Gastroesophageal sphincter (tissue), 4 donors: Measurements from ENCODE around the gene NSUN2. TPM values are rescaled to one million over a fixed set of nuclear protein-coding genes. Genes with fewer than 3 reads are reported as not detected.
"Not testable (repeated sequence)": the region's sequence is repeated elsewhere in the genome, so short reads cannot be mapped to it uniquely, and the experiment has no call there.

ENCODE experiments used
- ATAC-seq: fragments of 150-250 bp; one replicate; pipeline ENCODE4 v1.9.1; 2016; ENCODE audit warnings: mild to moderate bottlenecking, moderate library complexity
- H3K27ac ChIP-seq, 4 donors: fragments of 200-600 bp; sonication (generic) in 3 of 4; 1 replicate in 3 of 4; 2 replicates in 1 of 4; pipeline ENCODE4 v1.5.1; 2016 to 2019
- H3K27me3 ChIP-seq: fragments of 200-600 bp; sonication (generic); one replicate; pipeline ENCODE4 v1.5.1; 2019
- H3K36me3 ChIP-seq, 2 donors: fragments of 200-600 bp; sonication (generic); one replicate each; pipeline ENCODE4 v1.5.1; 2019; ENCODE audit warnings: control low read depth in 1 of 2
- H3K4me1 ChIP-seq, 3 donors: fragments of 200-600 bp; sonication (generic); 1 replicate in 2 of 3; 2 replicates in 1 of 3; pipeline ENCODE4 v1.5.1; 2016 to 2019; ENCODE audit warnings: control low read depth in 2 of 3
- H3K4me3 ChIP-seq, 2 donors: fragments of 200-600 bp; sonication (generic); one replicate each; pipeline ENCODE4 v1.5.1; 2019; ENCODE audit warnings: mild to moderate bottlenecking in 1 of 2, moderate library complexity in 1 of 2
- H3K9me3 ChIP-seq, 3 donors: fragments of 200-600 bp; sonication (generic); one replicate each; pipeline ENCODE4 v1.5.1; 2017 to 2019; ENCODE audit warnings: control low read depth in 2 of 3
- EP300 ChIP-seq: sonication (generic); formaldehyde crosslinking; IDR thresholded peaks from one replicate; pipeline ENCODE4 v1.6.1; 2017; ENCODE audit warnings: antibody characterized with exemption, mild to moderate bottlenecking
- POLR2A ChIP-seq, 2 donors: fragments of 450-650 bp; IDR thresholded peaks; one replicate each; pipeline ENCODE4 v1.6.1; 2017; ENCODE audit warnings: antibody characterized with exemption in 2 of 2, mild to moderate bottlenecking in 2 of 2, moderate library complexity in 1 of 2
- POLR2AphosphoS5 ChIP-seq: sonication (generic); formaldehyde crosslinking; IDR thresholded peaks from one replicate; pipeline ENCODE4 v1.6.1; 2017; ENCODE audit warnings: antibody characterized with exemption
- WGBS, 2 donors: methylation state at CpG; one replicate each; pipeline ENCODE4 v1.1.5; 2018; ENCODE audit warnings: low coverage in 1 of 2; 5-methylcytosine and 5-hydroxymethylcytosine counted together
- total RNA-seq, 4 donors: library from RNA; depleted of rRNA; stranded (reverse); fragments of >200 nt; gene quantifications; one replicate each; pipeline ENCODE4 v1.1.0, GENCODE V29; 2016
- TF ChIP-seq, protein P1 (sequence below), 4 experiments: fragments of 200-600 bp in 2 of 4; fragments of 450-650 bp in 2 of 4; sonication (generic) in 1 of 4; IDR thresholded peaks; one replicate each; pipeline ENCODE4 v1.5.1; 2017 to 2019; ENCODE audit warnings: antibody characterized with exemption in 4 of 4, mild to moderate bottlenecking in 2 of 4, moderate library complexity in 2 of 4

The NSUN2 gene
- total RNA-seq, 4 donors from 2014 or later = 34.0 to 50.3 (median 43.6) TPM

DNA sequence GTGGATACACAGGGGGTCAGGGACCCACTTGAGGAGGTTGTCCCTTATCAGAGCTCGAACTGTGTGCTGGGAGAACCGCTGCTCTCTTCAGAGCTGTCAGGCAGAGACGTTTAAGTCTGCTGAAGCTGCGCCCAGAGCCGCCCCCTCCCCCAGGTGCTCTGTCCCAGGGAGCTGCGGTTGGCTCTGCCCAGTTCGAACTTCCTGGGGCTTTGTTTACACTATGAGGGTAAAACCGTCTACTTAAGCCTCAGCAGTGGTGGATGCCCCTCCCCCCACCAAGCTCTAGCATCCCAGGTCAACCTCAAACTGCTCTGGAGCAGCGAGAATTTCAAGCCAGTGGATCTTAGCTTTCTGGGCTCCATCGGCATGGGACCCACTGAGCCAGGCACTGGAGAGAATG, 16.3 kb upstream of the NSUN2 start:
- Histone ChIP-seq H3K9me3 (no peaks in the 10 kb centered on the region), H3K4me3 (no peak overlapping the region), H3K27me3 (no peaks in the 10 kb centered on the region), H3K4me1 (no peaks in the 10 kb centered on the region), H3K27ac (no peak overlapping the region), H3K36me3 (peaks cover 0 to 21% of the 10 kb centered on the region in 2 donors)
- TF ChIP-seq POLR2A (IDR thresholded peaks at IDR 0.05) (no peak), EP300 (no peak), POLR2AphosphoS5 (no peak)
- TF ChIP-seq, protein P1, sequence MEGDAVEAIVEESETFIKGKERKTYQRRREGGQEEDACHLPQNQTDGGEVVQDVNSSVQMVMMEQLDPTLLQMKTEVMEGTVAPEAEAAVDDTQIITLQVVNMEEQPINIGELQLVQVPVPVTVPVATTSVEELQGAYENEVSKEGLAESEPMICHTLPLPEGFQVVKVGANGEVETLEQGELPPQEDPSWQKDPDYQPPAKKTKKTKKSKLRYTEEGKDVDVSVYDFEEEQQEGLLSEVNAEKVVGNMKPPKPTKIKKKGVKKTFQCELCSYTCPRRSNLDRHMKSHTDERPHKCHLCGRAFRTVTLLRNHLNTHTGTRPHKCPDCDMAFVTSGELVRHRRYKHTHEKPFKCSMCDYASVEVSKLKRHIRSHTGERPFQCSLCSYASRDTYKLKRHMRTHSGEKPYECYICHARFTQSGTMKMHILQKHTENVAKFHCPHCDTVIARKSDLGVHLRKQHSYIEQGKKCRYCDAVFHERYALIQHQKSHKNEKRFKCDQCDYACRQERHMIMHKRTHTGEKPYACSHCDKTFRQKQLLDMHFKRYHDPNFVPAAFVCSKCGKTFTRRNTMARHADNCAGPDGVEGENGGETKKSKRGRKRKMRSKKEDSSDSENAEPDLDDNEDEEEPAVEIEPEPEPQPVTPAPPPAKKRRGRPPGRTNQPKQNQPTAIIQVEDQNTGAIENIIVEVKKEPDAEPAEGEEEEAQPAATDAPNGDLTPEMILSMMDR (IDR thresholded peaks at IDR 0.05) = no peak
- no peak for ATAC-seq
- no CpG with 5 or more reads among the region's 10 CpGs for WGBS, 2 donors

DNA sequence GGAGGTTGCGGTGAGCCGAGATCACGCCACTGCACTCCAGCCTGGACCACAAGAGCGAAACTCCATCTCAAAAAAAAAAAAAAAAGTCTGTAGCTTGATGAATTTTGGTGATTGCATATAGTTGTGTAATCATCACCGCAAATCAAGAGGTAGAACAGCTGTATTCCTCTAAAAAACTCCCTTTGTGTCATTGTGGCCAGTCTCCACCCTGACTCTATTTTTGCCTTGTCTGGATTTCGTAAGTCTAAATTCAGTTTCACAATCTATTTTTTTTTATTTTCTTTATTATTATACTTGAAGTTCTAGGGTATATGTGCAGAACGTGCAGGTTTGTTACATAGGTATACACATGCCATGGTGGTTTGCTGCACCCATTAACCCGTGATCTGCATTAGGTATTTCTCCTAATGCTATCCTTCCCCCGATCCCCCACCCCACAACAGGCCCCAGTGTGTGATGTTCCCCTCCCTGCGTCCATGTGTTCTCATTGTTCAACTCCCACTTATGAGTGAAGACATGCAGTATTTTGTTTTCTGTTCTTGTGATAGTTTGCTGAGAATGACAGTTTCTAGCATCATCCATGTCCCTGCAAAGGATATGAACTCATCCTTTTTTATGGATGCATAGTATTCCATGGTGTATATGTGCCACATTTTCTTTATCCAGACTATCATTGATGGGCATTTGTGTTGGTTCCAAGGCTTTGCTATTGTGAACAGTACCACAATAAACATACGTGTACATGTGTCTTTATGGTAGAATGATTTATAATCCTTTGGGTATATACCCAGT, 12.9 kb upstream of the NSUN2 start:
- not testable (repeated sequence) for H3K4me3 ChIP-seq, H3K27me3 ChIP-seq, H3K27ac ChIP-seq, ATAC-seq, H3K9me3 ChIP-seq, H3K4me1 ChIP-seq
- peaks cover 0 to 11% of the 10 kb centered on the region in 2 donors for H3K36me3 ChIP-seq
- WGBS, 2 donors = 89 to 90% methylated on average over 7 to 11 of the region's 11 CpGs

DNA sequence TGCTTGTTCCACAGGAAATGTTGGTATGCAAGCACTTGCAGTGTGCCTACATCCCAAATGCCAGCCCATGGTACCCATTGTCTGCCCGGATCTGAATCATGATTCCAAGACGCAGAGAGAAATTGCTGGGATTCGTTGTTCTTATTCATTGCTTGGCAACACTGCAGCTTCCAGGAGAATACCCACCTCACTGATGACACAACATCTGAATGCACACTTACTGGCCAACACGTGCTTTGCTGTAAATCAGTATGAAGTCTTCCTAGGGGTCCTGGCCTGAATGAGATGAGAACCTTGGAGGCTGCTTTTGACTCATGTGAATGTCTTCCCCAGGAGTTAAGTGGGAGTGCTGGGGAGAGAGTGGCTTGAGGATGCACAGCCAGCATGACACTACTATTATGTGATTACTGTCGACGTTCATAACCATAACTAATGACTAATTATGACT, 12.0 kb upstream of the NSUN2 start:
- Histone ChIP-seq H3K4me1 (no peaks in the 10 kb centered on the region), H3K36me3 (peaks cover 0 to 11% of the 10 kb centered on the region in 2 donors), H3K9me3 (no peaks in the 10 kb centered on the region), H3K27me3 (no peaks in the 10 kb centered on the region), H3K27ac (no peak overlapping the region), H3K4me3 (no peak overlapping the region)
- ATAC-seq = no peak
- TF ChIP-seq, protein P1 (IDR thresholded peaks at IDR 0.05) = no peak
- TF ChIP-seq EP300 (no peak), POLR2A (IDR thresholded peaks at IDR 0.05) (no peak), POLR2AphosphoS5 (no peak)
- WGBS, 2 donors = 93 to 98% methylated on average over 2 to 5 of the region's 6 CpGs

GRCh38 chr5:6642655-6643054, 9.8 kb upstream of the NSUN2 start:
- H3K9me3 ChIP-seq = no peaks in the 10 kb centered on the region
- no peak for ATAC-seq
- 86 to 89% methylated on average over 1 of the region's 1 CpG for WGBS, 2 donors

GRCh38 chr5:6638236-6638635, 5.4 kb upstream of the NSUN2 start:
- Histone ChIP-seq H3K27ac (no peak overlapping the region), H3K36me3 (no peaks in the 10 kb centered on the region), H3K4me3 (no peak overlapping the region), H3K27me3 (no peaks in the 10 kb centered on the region), H3K4me1 (peaks cover 0 to 35% (median 0%) of the 10 kb centered on the region in 3 donors), H3K9me3 (no peaks in the 10 kb centered on the region)
- no peak for ATAC-seq
- no peak for TF ChIP-seq EP300
- TF ChIP-seq POLR2A (IDR thresholded peaks at IDR 0.05) = no peak
- TF ChIP-seq POLR2AphosphoS5 = no peak
- TF ChIP-seq, protein P1 (IDR thresholded peaks at IDR 0.05) = no peak
- WGBS, 2 donors = 63 to 69% methylated on average over 2 to 4 of the region's 4 CpGs

More at GRCh38 chr5:6642655-6643054, 9.8 kb upstream of the NSUN2 start:
- no peaks in the 10 kb centered on the region for H3K27me3 ChIP-seq
- H3K4me1 ChIP-seq = no peaks in the 10 kb centered on the region
- peaks cover 0 to 11% of the 10 kb centered on the region in 2 donors for H3K36me3 ChIP-seq
- no peak overlapping the region for H3K4me3 ChIP-seq
- TF ChIP-seq POLR2AphosphoS5 = no peak
- TF ChIP-seq, protein P1 (IDR thresholded peaks at IDR 0.05) = no peak
- no peak for TF ChIP-seq POLR2A (IDR thresholded peaks at IDR 0.05)
- TF ChIP-seq EP300 = no peak
- no peak overlapping the region for H3K27ac ChIP-seq
